ENCODE data around the gene DPYD.

Gene DPYD

DNA sequence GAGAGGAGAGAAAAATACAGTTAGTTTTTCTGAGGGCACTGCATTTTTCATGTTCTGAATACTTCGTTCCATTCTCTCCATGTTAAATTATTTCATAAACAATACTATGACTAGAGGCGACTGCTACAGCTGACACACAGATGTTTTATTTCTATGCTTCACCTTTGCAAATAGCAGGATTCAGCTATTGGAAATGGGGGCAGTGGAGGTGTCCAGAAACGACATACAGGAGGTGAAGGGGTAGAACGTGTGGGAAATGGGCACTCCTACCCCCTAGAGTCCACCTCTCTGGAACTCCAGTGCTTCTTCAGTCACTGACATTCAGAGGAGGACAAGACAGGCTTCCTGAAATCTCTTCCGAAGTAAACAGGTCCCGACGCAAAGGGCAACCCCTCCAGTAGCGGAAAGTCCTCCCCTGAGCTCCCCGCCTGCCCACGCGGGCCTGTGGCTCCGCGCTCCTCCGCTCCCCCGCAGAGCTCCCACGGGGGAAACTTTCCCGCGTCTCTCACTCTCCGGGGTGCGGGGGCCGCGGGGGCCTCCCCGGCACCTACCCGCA lies 480 bp downstream of the DPYD start:
- ChIA-PET POLR2A (interaction anchor here (1.1 to 1.4 kb wide), 3 partner anchors 23 to 126 kb away, joined by 4 to 5 read pairs (median 4); no protein-coding TSS in a partner anchor), CTCF (interaction anchor here (0.7 to 2.1 kb wide), 9 partner anchors 11 to 782 kb away, joined by 3 to 7 read pairs (median 3); no protein-coding TSS in a partner anchor)
- TF ChIP-seq, protein P1, sequence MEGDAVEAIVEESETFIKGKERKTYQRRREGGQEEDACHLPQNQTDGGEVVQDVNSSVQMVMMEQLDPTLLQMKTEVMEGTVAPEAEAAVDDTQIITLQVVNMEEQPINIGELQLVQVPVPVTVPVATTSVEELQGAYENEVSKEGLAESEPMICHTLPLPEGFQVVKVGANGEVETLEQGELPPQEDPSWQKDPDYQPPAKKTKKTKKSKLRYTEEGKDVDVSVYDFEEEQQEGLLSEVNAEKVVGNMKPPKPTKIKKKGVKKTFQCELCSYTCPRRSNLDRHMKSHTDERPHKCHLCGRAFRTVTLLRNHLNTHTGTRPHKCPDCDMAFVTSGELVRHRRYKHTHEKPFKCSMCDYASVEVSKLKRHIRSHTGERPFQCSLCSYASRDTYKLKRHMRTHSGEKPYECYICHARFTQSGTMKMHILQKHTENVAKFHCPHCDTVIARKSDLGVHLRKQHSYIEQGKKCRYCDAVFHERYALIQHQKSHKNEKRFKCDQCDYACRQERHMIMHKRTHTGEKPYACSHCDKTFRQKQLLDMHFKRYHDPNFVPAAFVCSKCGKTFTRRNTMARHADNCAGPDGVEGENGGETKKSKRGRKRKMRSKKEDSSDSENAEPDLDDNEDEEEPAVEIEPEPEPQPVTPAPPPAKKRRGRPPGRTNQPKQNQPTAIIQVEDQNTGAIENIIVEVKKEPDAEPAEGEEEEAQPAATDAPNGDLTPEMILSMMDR (IDR thresholded peaks at IDR 0.05; ENCODE audit: insufficient read depth, low read length, missing control alignments), result no peak
- DNase-seq (ENCODE audit: low read depth, low spot score), result no peak
- peak overlapping the region; percentile 91 for H3K4me3 ChIP-seq (ENCODE audit: low read depth, low read length)

DNA sequence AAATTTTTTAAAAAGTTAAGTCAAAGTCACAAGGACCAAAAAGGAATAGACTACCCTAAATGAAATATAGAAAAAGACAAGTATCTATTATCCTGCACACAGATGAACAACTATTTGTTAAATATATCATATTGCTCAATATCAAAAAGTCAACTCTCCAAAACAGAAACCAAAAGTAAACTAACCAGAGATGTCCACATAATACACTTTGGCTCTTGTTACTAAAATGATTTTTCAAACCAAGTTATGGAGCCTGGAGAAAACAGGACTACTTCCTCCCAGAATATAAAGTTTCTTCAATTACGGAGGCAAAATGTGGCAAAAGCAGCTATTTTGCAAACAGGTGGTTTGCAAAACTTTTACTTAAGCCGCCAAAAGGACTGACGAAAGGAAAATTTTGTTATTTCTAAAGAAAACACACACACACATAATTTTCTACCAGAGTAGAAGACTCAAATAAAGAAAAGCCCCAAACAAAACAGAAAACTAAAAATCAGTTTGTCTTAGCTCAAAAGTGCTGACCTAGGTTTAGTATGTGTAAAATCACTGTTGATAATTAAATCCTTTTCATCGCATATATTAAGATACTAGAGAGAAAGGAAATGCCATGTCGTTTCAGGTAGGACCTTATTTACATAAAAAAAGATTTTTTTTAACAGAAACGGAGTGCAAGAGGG lies 1.1 kb downstream of the DPYD start:
- CTCF ChIA-PET, result interaction anchor here (0.7 to 2.1 kb wide), 9 partner anchors 12 to 781 kb away, joined by 3 to 7 read pairs (median 3); no protein-coding TSS in a partner anchor
- H3K4me3 ChIP-seq (ENCODE audit: low read depth, low read length), result peak overlapping the region; percentile 91
- DNase-seq (ENCODE audit: low read depth, low spot score), result no peak
- POLR2A ChIA-PET, result interaction anchor here (1.2 kb wide), 1 partner anchor 24 kb away, joined by 4 read pairs; no protein-coding TSS in a partner anchor
- TF ChIP-seq, protein P1 (IDR thresholded peaks at IDR 0.05; ENCODE audit: insufficient read depth, low read length, missing control alignments), result no peak

DNA sequence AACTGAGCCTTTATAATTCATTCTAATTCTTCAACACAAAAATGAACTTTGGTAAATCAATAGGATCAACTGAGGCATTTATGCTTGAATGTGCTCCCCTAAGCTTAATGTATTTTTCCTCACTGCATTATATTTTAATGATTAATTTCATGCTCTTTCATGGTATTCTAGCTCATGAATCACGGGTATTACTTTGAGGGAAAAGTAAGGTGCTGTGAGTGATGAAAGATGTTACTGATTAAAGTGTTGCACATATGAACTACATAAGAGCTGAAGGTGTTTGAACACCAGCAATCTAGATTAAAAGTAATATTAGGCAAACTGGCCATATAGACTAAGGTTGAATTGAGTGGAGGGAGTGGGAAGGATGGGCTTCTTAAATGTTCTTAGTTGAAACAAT lies 1.9 kb downstream of the DPYD start:
- ChIA-PET CTCF (interaction anchor here (1.0 to 1.9 kb wide), 3 partner anchors 99 to 549 kb away, joined by 4 to 5 read pairs (median 5); no protein-coding TSS in a partner anchor), POLR2A (no interaction called here)
- no peak for DNase-seq (ENCODE audit: low read depth, low spot score)
- peak overlapping the region; percentile 91 for H3K4me3 ChIP-seq (ENCODE audit: low read depth, low read length)
- TF ChIP-seq, protein P1 (IDR thresholded peaks at IDR 0.05; ENCODE audit: insufficient read depth, low read length, missing control alignments), result no peak

DNA sequence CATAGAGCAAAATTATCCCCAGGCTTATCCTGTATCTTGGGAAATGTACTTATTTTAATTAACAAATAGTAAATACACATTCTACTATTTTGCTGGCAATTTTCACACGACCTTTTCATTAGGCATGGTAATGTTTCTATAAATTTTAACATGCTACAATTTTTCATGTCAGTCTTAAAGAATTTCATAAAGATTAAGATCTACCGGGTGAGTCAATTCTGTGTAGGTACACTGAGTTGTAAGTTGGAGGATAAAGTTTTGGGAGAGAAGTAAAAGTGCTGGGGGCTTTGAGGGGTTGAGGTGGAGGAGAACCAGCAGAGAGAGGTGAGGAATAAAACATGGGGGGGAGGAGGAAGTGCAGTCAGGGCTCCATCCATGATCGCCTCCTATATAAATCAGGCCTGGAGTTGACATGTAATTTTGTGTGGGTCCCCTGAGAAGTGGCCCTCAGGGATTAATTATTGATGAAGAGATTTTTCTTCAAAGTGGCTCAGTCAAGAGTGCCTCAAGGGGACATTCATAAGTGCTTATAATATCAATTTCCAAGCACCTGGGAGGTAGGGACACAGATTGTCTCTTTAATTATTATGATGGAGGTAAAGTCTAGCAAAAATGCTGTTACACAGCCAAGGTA lies 7.2 kb downstream of the DPYD start:
- no peak overlapping the region for H3K4me3 ChIP-seq (ENCODE audit: low read depth, low read length)
- DNase-seq (ENCODE audit: low read depth, low spot score), result no peak
- CTCF ChIA-PET, result interaction anchor here (0.9 kb wide), 1 partner anchor 414 kb away, joined by 3 read pairs; no protein-coding TSS in a partner anchor
- TF ChIP-seq, protein P1 (IDR thresholded peaks at IDR 0.05; ENCODE audit: insufficient read depth, low read length, missing control alignments), result no peak
- POLR2A ChIA-PET, result no interaction called here

DNA sequence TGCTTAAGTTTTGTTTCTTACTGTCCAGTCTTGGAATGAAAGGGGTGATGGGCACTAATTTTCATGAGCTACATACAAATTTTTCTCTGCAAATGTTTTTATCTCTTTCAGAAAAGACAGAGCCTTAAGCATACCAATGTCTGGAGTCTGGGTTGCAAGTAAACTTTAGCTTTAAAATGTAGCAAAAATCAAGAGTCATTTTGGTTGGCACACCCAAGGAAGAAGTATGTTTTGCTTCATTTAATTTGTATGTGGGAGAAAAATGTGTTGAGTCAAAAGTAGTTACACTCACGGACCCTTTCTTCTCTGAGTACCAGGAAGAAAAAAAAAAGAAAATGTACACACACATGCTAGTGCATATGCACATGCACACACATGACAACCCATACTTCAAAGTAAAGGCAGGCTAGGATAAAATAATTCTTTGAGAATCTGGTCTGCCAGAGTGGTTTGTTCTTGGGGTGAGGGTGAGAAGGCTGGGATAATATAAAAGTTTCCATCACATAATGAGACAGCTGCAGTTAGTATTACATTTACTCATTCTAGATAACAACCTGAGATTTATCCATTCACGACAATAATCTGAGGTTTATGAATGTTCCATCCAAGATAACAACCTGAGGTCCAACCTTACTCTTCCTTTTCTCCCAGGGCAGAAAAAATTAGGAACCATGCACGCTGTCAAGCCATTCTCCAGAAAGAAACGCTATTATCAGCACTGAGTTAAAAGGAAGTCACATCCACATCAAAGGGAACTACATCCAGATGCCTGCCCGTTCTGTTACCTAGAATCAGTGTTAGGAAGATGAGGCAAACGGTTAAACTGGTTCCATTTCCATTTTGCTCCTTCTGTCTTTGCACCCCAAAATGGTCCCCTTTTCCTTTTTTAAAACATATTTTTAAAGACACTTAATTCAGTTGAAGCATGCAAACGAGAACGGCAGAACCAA lies 9.3 kb downstream of the DPYD start:
- DNase-seq (ENCODE audit: low read depth, low spot score), result no peak
- TF ChIP-seq, protein P1 (IDR thresholded peaks at IDR 0.05; ENCODE audit: insufficient read depth, low read length, missing control alignments), result no peak
- H3K4me3 ChIP-seq (ENCODE audit: low read depth, low read length), result no peak overlapping the region
- CTCF ChIA-PET, result no interaction called here
- POLR2A ChIA-PET, result interaction anchor here (0.7 kb wide), 1 partner anchor 10 kb away, joined by 3 read pairs; the partner anchor contains the start of gene DPYD

Data from AG04449 (cell line).